Activated naive CD4-positive, alpha-beta T cell treated with anti-CD3 and anti-CD28 coated beads, Interleukin-2, amount 50 U/mL, for 72 hours (primary cell): ENCODE measurements around the gene PGM2L1. TPM values are rescaled to one million over a fixed set of nuclear protein-coding genes. Genes with fewer than 3 reads are reported as not detected.
A peak's percentile ranks its signal among the peaks of the same experiment; 100 is the strongest.

Experiments
- ATAC-seq, 2 donors: fragments of 150-1000 bp; cut with Tn5 transposase; 2 replicates each; pipeline ENCODE4 v1.10.0; 2021; ENCODE audit warnings: mild to moderate bottlenecking in 2 of 2, moderate library complexity in 2 of 2
- DNase-seq, 2 donors: peaks; one replicate each; pipeline ENCODE4 v3.0.0; 2021 to 2022; ENCODE audit warnings: low spot score in 2 of 2
- H3K27ac Mint-ChIP-seq, 2 donors: one replicate each; pipeline ENCODE4 v1.8.0; 2022; ENCODE audit warnings: mild to moderate bottlenecking in 2 of 2, mixed read lengths in 2 of 2
- H3K36me3 Mint-ChIP-seq, 2 donors: one replicate each; pipeline ENCODE4 v1.8.0; 2022; ENCODE audit warnings: mixed read lengths in 2 of 2
- H3K9me3 Mint-ChIP-seq, 2 donors: one replicate each; pipeline ENCODE4 v1.8.0; 2022; ENCODE audit warnings: mixed read lengths in 2 of 2
- total RNA-seq, 2 donors: library from RNA; stranded (reverse); gene quantifications; one replicate each; pipeline ENCODE4 v1.2.3, GENCODE V29; 2022

PGM2L1 gene
- total RNA-seq, 2 donors from 2014 or later = 10.8 to 20.8 TPM

DNA sequence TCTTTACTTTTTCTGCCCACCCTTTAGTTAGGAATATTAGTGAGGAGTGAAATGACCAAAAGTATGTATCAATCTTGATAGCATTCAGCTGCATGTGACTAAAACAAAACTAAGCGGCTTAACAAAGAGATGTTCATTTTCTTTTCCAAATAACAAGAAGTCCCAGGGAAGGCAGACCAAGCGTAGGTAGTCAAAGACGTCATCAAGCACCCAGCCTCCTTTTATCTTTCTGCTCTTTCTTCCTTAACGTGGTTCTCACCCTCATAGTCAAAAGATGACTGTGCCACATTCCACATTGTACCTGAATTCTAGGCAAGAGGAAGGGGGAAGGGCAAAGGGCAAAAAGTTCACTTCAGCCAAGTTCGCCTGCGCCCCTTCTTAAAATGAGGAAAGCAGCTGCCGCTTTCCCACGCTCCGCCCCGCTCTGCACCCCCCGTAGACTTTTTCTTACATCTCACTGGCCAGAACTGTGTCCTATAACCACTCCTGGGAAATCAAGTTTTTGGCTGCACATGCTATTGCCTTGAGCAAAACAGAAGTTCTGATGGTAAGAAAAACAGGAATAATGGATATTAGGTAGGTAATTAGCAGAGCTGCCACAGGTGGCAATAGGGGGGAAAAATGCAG, 14.6 kb upstream of the PGM2L1 start:
- Mint-ChIP-seq H3K27ac (no peak overlapping the region), H3K36me3 (no peaks in the 10 kb centered on the region), H3K9me3 (no peaks in the 10 kb centered on the region)
- ATAC-seq (peak; percentile 34 to 39), DNase-seq (no peak)

DNA sequence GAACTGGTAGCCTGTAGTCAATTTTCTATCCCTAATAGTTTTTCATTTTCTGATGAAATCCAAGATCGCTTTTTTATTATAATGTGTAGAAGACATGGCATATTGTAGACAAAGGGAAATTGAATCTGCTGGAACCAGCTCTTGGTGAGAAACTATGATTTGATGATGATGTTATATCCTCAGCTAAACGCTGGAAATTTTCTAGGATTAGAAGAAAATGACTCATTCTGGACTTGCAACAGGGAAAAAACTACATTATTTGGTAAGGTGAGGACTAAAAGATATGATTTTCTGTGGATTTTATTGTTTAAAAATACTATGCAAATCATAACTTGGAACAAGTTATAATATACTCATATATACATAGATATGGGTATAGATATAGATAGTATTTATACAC, 14.1 kb upstream of the PGM2L1 start:
- no peak overlapping the region for H3K27ac Mint-ChIP-seq
- ATAC-seq (no peak), DNase-seq (no peak)
- no peaks in the 10 kb centered on the region for H3K9me3 Mint-ChIP-seq
- no peaks in the 10 kb centered on the region for H3K36me3 Mint-ChIP-seq

DNA sequence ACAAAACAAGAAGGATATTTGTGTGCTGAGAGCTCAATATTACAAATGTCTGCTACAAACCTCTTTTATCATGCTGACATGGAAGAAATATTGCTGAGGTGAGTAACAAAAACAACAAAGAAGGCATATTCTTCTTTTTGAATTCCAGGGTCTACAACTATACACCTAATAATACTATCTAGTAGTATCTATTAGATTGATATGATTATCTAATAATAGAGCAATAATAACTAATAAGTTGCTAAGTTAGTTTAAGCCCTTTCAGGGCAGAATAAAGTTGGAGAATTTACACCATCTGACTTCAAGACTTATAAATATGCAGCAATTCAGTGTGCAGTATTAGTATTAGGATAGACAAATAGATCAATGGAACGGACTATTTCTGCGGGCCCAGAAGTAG, 11.4 kb upstream of the PGM2L1 start:
- ATAC-seq = no peak
- H3K36me3 Mint-ChIP-seq = no peaks in the 10 kb centered on the region
- H3K9me3 Mint-ChIP-seq = no peaks in the 10 kb centered on the region
- no peak for DNase-seq
- no peak overlapping the region for H3K27ac Mint-ChIP-seq

DNA sequence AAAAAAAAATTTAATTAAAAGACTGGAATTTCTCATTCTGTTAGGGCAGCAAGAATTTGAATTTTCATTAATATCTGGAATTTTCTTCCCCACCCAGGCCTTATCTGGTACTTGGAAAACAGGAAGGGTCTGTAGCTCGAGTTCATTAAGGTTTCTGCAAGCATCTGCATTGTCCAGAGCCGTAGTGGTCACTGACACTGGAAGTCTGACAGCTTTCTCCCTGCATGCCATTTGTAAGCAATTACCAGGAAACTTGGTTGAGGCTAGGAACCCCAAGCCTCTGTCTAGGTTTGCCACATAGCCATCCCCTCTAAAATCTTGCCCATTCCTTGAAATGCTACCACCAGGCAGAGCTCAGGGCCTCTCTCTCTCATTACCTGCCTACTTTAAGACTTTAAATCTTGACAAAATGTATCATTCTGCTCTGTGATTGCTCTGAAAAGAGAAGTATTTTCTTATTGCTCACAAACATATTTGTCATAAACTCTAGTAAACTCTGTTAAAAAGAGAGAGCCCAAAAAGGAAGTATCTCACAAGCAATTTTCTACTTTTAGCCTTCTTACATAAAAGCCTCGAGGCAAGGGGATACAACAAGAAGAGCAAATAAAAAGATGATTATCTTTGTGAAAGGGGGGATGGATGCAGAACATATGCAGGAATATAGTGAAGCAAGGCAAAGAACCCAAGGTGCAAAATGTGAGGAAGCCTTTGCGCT, 5.5 kb upstream of the PGM2L1 start:
- ATAC-seq (no peak), DNase-seq (no peak)
- H3K36me3 Mint-ChIP-seq = no peaks in the 10 kb centered on the region
- no peaks in the 10 kb centered on the region for H3K9me3 Mint-ChIP-seq
- no peak overlapping the region for H3K27ac Mint-ChIP-seq

DNA sequence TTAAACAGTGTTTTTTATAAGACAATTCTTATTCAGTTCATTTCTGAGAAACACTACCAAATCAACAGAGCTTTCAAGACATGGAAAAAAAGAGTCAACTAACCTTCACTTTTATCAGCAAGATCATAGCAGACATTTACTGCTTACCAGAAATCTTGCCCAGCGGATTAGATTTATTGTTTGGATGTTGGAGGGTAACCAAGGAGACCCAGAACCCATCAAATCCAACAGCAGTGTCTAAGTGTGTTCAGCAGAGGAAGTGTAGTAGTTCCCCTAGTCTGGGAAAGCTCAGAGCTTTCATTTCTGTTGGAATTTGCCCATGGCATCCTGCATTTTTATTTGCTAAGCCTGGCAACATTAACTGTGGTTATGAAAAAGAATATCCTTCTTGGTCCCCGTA, 2.4 kb upstream of the PGM2L1 start:
- Mint-ChIP-seq H3K9me3 (no peaks in the 10 kb centered on the region), H3K36me3 (peaks cover 0 to 8% of the 10 kb centered on the region in 2 donors), H3K27ac (peak overlapping the region in 1 of 2 donors; percentile 44)
- DNase-seq = no peak
- ATAC-seq = no peak

DNA sequence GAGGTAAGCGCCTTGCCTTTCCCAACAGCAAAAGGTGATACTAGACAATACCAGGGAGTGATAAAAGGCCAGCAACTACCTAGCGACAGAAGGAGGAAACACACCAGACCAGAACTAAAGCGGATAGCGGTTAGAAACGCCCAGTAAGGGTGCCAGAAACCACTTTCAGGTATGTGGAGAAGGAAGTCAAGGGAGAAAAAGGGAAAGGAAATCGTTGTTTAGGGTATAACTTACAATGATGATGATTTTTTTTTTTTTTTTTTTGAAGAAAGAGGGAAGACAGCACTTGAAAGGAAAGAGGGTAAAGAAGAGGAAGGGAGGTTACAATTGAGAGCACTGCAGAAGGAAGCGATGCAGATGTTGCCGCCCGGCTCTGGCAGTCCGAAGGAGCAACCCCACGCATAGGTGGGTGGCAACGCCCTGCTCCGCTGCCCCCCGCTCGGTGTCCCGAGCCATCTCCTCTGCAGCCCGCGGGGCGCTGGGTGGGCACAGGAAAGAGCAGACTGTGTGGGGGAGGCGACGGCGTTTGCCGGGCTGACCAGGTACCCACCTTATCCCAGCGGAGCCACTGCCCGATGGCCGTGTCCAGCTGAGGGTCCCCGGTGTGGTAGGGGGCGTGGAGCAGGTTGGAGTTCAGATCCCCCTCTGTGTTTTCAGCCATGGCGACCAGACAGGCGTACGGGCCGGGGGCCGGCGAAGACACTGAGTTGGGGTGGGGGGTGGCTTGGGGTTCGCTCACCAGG, 561 bp downstream of the PGM2L1 start:
- H3K36me3 Mint-ChIP-seq = peaks cover 0 to 8% of the 10 kb centered on the region in 2 donors

DNA sequence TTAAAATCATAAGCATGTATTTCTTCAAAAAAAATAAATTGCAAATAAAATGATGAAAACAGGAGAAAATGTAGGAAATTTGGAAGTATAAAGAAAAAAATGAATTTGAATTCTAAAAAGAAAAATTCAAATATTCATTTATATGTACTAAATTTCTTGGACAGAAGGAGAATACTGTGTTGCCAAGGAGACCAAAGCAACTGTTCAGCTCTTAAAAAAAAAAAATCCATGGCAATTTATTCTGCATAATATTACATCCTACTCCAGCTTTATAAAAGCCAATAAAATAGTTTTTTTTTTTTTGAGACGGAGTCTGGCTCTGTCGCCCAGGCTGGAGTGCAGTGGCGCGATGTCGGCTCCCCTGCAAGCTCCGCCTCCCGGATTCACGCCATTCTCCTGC, 6.0 kb downstream of the PGM2L1 start:
- Mint-ChIP-seq H3K27ac (no peak overlapping the region), H3K36me3 (peaks cover 0 to 1% of the 10 kb centered on the region in 2 donors), H3K9me3 (no peaks in the 10 kb centered on the region)
- ATAC-seq (no peak), DNase-seq (no peak)

More for the DNA sequence above, 561 bp downstream of the PGM2L1 start:
- peak; percentile 21 to 27 for ATAC-seq
- no peaks in the 10 kb centered on the region for H3K9me3 Mint-ChIP-seq
- peak overlapping the region; percentile 82 to 95 for H3K27ac Mint-ChIP-seq
- peak; percentile 46 to 69 for DNase-seq

DNA sequence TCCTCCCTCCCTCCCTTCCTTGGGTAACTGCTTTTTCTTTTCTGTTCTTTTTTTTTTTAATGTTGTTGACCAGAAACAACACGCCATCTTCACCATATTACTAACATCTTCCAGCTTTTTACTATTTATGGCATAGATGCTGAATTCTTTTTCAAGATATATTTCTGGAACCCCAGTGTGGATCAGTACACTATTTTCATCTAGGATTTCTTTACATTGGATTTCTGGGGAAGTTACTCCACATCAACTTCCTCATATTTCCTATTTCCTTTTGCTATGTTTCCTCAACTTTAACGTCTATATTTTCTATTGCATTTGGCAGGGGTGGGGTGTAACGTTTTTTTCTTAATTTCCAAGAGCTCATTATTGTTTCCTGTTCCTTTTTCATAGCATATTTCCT, 7.0 kb downstream of the PGM2L1 start:
- Mint-ChIP-seq H3K27ac (peak overlapping the region; percentile 62 to 82), H3K9me3 (no peaks in the 10 kb centered on the region), H3K36me3 (no peaks in the 10 kb centered on the region)
- no peak for ATAC-seq
- DNase-seq = no peak

DNA sequence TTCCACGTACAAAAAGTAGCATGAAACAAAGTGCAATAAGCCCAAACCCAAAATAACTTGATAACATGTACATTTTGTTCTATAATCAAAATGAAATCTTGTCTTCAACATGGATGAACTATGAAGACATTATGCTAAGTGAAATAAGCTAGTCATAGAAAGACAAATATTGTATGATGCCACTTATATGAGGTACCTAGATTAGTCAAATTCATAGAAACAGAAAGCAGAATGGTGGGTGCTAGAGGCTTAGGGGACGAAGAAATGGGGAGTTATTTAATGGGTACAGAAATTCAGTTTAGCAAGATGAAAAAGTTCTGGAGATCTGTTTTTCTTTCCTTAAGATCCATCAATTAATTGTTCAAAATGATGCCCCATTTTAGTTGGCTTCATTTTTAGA, 7.5 kb downstream of the PGM2L1 start:
- ATAC-seq = peak; percentile 88 to 90
- Mint-ChIP-seq H3K9me3 (no peaks in the 10 kb centered on the region), H3K27ac (peak overlapping the region; percentile 48 to 82), H3K36me3 (no peaks in the 10 kb centered on the region)
- no peak for DNase-seq

DNA sequence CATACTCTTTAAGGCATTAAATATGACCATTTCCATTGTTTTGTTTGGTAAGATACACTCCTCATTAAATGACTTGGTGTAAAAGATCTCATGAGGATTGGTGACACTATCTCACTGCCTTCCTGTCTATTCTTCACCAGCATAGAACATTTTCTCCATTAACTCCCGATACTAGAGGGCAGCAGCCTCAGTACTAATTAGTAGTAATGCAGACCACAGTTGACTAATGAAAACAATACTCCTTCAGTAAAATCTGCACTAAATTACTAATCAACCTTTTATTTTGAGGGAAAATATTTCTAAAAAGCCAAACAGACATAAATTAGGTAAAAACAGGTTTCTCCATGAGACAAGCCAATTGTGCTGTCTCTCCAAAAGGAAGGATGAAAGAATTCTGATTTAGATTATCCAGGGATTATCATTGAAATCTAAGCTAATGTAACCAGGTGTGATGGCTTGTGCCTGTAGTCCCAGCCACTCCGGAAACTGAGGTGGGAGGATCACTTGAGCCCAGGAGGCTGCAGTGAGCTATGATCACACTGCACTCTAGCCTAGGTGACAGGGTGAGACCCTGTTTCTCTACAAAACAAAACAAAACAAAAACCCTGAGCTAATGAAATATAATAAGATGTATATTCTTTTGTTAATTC, 9.4 kb downstream of the PGM2L1 start:
- peak in 1 of 2 donors; percentile 73 for DNase-seq
- no peaks in the 10 kb centered on the region for H3K36me3 Mint-ChIP-seq
- H3K9me3 Mint-ChIP-seq = no peaks in the 10 kb centered on the region
- peak; percentile 72 to 86 for ATAC-seq
- H3K27ac Mint-ChIP-seq = peak overlapping the region; percentile 16 to 97

DNA sequence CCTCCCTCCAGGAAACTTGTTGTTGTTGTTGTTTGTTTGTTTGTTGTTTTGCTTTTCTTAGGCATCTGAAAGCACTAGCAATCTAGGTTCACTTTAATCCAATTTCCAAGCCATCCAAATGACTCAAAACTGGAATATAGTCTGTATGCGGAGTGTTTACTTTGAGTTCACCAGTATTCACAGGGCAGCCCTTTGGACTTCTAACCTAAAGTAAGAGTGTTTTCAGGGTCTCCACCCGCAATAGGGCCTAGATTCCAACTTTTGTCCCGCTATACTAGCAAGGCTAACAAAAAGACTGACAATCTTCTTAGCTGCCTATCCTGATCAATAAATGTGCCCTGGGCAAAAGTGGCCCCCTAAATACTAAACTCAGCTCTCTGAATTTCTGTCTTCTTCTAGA, 13.6 kb downstream of the PGM2L1 start:
- Mint-ChIP-seq H3K27ac (no peak overlapping the region), H3K36me3 (no peaks in the 10 kb centered on the region), H3K9me3 (no peaks in the 10 kb centered on the region)
- ATAC-seq (no peak), DNase-seq (no peak)

DNA sequence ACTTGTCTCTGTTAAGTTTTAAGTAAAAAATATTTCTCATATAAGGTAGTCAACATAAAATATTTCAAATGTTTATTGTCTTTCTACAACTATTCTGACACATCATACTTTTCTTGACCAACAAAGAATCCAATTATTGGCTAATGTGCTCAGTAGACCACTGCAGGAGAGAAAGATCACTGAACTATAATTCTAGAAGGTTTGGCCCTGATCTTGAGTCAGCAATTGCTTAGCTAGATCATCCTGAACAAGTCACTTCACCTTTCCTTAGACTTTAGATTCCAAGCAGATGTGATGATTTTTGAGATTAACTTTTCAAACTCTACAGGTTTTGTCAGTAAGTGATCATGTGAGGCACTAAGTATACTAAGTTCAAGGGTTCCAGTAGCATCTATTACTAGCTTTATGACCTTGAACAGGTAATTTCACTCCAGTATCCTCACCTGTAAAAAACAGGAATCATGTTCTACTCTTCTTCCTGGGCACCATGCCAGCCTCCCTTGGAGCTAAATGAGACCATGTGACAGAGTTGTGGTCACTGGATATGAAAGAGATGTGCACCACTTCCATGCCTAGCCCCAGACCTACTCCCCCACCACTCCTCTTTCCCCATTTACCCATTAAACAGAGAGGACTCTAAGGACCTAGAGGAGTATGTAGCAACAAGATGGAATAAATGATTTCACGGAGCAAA, 17.3 kb downstream of the PGM2L1 start:
- H3K9me3 Mint-ChIP-seq = no peaks in the 10 kb centered on the region
- no peaks in the 10 kb centered on the region for H3K36me3 Mint-ChIP-seq
- ATAC-seq (no peak), DNase-seq (no peak)
- H3K27ac Mint-ChIP-seq = no peak overlapping the region

DNA sequence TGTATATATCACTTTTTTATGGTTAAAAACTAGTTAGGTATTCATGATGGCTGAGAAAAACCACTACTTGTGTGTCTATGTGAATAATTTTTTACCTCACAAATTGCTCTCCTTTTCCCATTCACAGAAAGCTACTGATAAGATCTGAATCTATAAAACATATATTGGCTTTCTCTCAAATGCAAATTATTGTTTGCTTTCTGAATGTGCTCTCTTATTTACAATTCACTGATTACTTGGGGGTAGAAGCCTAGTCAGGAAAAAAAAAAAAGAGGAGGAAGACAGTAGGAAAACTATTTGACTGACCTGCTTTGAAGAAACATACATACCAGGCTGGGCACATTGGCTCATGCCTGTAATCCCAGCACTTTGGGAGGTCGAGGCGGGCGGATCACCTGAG, 20.5 kb downstream of the PGM2L1 start:
- Mint-ChIP-seq H3K36me3 (no peaks in the 10 kb centered on the region), H3K9me3 (no peaks in the 10 kb centered on the region), H3K27ac (peak overlapping the region in 1 of 2 donors; percentile 14)
- DNase-seq (no peak), ATAC-seq (no peak)

DNA sequence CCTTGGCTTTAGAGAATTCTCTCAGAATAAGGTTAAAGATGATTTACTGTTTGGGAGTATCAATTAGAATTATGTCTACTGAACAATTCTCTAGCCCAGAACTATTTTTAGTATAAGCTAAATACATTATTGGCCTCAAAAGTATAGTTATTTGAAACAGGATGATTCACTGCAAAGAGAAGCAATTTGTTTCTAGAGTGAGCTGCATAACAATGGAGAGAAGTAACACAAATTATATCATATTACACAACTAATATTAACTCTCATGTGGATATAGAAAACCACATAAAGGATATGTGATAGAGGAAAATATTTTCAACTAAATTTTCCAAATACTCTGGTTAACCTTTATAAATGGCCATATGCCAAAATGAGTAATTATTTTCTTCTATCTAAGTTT, 24.9 kb downstream of the PGM2L1 start:
- ATAC-seq (no peak), DNase-seq (no peak)
- Mint-ChIP-seq H3K27ac (no peak overlapping the region), H3K36me3 (no peaks in the 10 kb centered on the region), H3K9me3 (no peaks in the 10 kb centered on the region)

DNA sequence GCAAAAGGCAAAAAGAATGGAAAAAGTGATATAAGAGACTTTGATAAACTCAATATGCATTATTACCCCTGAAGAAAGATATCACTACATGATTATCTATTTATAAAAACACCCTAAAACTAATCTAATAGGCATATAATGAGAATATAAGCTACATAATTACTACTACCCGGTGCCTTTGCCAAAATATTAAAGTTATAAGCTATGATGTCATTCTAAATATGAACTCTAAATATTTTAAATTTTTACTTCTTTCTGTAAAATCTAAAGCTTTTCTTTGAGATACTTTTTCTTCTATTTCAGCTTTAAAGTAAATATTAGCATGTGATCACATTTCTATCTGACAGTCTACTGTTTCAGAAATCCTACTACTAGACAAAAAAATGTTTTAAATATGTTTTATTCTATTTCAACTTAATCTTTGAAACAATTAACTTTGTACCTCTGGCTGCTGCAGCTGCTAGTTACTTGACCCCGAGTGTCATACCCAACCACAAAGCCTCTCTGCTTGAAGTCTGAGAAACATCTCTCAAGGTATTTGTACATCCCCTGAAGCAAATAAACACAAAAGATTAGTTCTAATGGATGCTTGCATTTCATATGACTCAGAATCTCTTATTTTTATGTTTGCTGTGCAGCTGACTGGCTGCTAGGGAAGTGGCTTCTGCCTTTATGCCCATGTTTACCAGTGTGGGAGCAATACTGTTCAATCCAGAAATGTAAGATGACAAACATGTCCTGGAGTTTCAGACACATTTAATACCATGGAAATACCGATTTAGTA, 26.8 kb downstream of the PGM2L1 start:
- H3K36me3 Mint-ChIP-seq = no peaks in the 10 kb centered on the region
- DNase-seq (no peak), ATAC-seq (no peak)
- no peak overlapping the region for H3K27ac Mint-ChIP-seq
- H3K9me3 Mint-ChIP-seq = no peaks in the 10 kb centered on the region

DNA sequence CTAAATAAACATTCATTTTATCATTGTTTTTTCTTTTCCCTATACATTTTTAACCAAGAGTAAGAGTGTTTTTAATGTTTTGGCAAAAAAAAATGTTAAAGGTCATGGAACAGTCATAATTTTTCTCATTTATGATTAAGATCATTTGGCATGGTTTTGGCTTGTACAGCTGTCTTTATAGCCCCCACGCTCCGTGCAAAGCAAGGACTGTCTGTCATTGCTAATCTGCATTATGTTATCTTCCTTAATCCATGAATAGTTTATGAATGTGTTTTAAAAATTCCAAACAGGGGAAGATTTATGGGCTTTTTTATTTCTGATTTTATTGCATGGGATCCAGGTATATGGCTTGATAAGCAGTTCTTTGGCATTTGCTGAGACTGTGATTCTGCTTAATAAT, 28.1 kb downstream of the PGM2L1 start:
- ATAC-seq = no peak
- no peak for DNase-seq
- Mint-ChIP-seq H3K27ac (no peak overlapping the region), H3K36me3 (no peaks in the 10 kb centered on the region), H3K9me3 (no peaks in the 10 kb centered on the region)
